Measurements from ENCODE around the gene MAB21L4.

The MAB21L4 gene

GRCh38 chr2:240877460-240878340 lies 18.3 kb downstream of the MAB21L4 start:
- H3K27ac ChIP-seq (ENCODE audit: low read depth, low read length): no peak overlapping the region
- no peaks in the 10 kb centered on the region for H3K9me3 ChIP-seq (ENCODE audit: control insufficient read depth in 5 of 5, low read length in 5 of 5)
- no peaks in the 10 kb centered on the region for H3K36me3 ChIP-seq (ENCODE audit: control insufficient read depth in 5 of 5, insufficient read depth in 5 of 5, low read length in 5 of 5)
- H3K27me3 ChIP-seq (ENCODE audit: control insufficient read depth in 5 of 5, insufficient read depth in 4 of 5, low read length in 5 of 5): no peaks in the 10 kb centered on the region
- peaks cover 2 to 39% (median 31%) of the 10 kb centered on the region in 5 donors for H3K4me1 ChIP-seq (ENCODE audit: control insufficient read depth in 5 of 5, insufficient read depth in 5 of 5, low read length in 5 of 5)
- no peak overlapping the region for H3K9ac ChIP-seq (ENCODE audit: low read length in 5 of 5)
- no peak overlapping the region for H3K4me3 ChIP-seq (ENCODE audit: low read depth in 1 of 5, low read length in 5 of 5)

GRCh38 chr2:240876475-240877251 lies 19.3 kb downstream of the MAB21L4 start:
- H3K9me3 ChIP-seq (ENCODE audit: control insufficient read depth in 5 of 5, low read length in 5 of 5): no peaks in the 10 kb centered on the region
- H3K4me1 ChIP-seq (ENCODE audit: control insufficient read depth in 5 of 5, insufficient read depth in 5 of 5, low read length in 5 of 5): peaks cover 4 to 50% (median 36%) of the 10 kb centered on the region in 5 donors
- H3K27ac ChIP-seq (ENCODE audit: low read depth, low read length): no peak overlapping the region
- H3K27me3 ChIP-seq (ENCODE audit: control insufficient read depth in 5 of 5, insufficient read depth in 4 of 5, low read length in 5 of 5): no peaks in the 10 kb centered on the region
- peak overlapping the region in 1 of 5 donors; percentile 20 for H3K9ac ChIP-seq (ENCODE audit: low read length in 5 of 5)
- H3K36me3 ChIP-seq (ENCODE audit: control insufficient read depth in 5 of 5, insufficient read depth in 5 of 5, low read length in 5 of 5): no peaks in the 10 kb centered on the region
- no peak overlapping the region for H3K4me3 ChIP-seq (ENCODE audit: low read depth in 1 of 5, low read length in 5 of 5)

- H3K27ac ChIP-seq (ENCODE audit: low read depth, low read length): no peak overlapping the region
- no peaks in the 10 kb centered on the region for H3K27me3 ChIP-seq (ENCODE audit: control insufficient read depth in 5 of 5, insufficient read depth in 4 of 5, low read length in 5 of 5)
- H3K9me3 ChIP-seq (ENCODE audit: control insufficient read depth in 5 of 5, low read length in 5 of 5): no peaks in the 10 kb centered on the region
- H3K4me1 ChIP-seq (ENCODE audit: control insufficient read depth in 5 of 5, insufficient read depth in 5 of 5, low read length in 5 of 5): peaks cover 4 to 54% (median 41%) of the 10 kb centered on the region in 5 donors
- H3K36me3 ChIP-seq (ENCODE audit: control insufficient read depth in 5 of 5, insufficient read depth in 5 of 5, low read length in 5 of 5): no peaks in the 10 kb centered on the region
- H3K4me3 ChIP-seq (ENCODE audit: low read depth in 1 of 5, low read length in 5 of 5): no peak overlapping the region
- H3K9ac ChIP-seq (ENCODE audit: low read length in 5 of 5): no peak overlapping the region
These were observed 19.9 kb downstream of the MAB21L4 start for GRCh38 chr2:240876035-240876474.

GRCh38 chr2:240875228-240876034 lies 20.5 kb downstream of the MAB21L4 start:
- no peak overlapping the region for H3K27ac ChIP-seq (ENCODE audit: low read depth, low read length)
- no peak overlapping the region for H3K9ac ChIP-seq (ENCODE audit: low read length in 5 of 5)
- H3K27me3 ChIP-seq (ENCODE audit: control insufficient read depth in 5 of 5, insufficient read depth in 4 of 5, low read length in 5 of 5): no peaks in the 10 kb centered on the region
- peaks cover 4 to 54% (median 41%) of the 10 kb centered on the region in 5 donors for H3K4me1 ChIP-seq (ENCODE audit: control insufficient read depth in 5 of 5, insufficient read depth in 5 of 5, low read length in 5 of 5)
- H3K36me3 ChIP-seq (ENCODE audit: control insufficient read depth in 5 of 5, insufficient read depth in 5 of 5, low read length in 5 of 5): no peaks in the 10 kb centered on the region
- no peak overlapping the region for H3K4me3 ChIP-seq (ENCODE audit: low read depth in 1 of 5, low read length in 5 of 5)
- no peaks in the 10 kb centered on the region for H3K9me3 ChIP-seq (ENCODE audit: control insufficient read depth in 5 of 5, low read length in 5 of 5)

GRCh38 chr2:240874715-240875227 lies 21.2 kb downstream of the MAB21L4 start:
- H3K4me3 ChIP-seq (ENCODE audit: low read depth in 1 of 5, low read length in 5 of 5): no peak overlapping the region
- H3K27ac ChIP-seq (ENCODE audit: low read depth, low read length): no peak overlapping the region
- no peaks in the 10 kb centered on the region for H3K27me3 ChIP-seq (ENCODE audit: control insufficient read depth in 5 of 5, insufficient read depth in 4 of 5, low read length in 5 of 5)
- H3K9me3 ChIP-seq (ENCODE audit: control insufficient read depth in 5 of 5, low read length in 5 of 5): no peaks in the 10 kb centered on the region
- no peaks in the 10 kb centered on the region for H3K36me3 ChIP-seq (ENCODE audit: control insufficient read depth in 5 of 5, insufficient read depth in 5 of 5, low read length in 5 of 5)
- H3K4me1 ChIP-seq (ENCODE audit: control insufficient read depth in 5 of 5, insufficient read depth in 5 of 5, low read length in 5 of 5): peaks cover 4 to 54% (median 41%) of the 10 kb centered on the region in 5 donors
- H3K9ac ChIP-seq (ENCODE audit: low read length in 5 of 5): no peak overlapping the region

- Histone ChIP-seq H3K4me1 (ENCODE audit: control insufficient read depth in 5 of 5, insufficient read depth in 5 of 5, low read length in 5 of 5) (peaks cover 4 to 54% (median 41%) of the 10 kb centered on the region in 5 donors), H3K9ac (ENCODE audit: low read length in 5 of 5) (peak overlapping the region in 1 of 5 donors; percentile 22), H3K27ac (ENCODE audit: low read depth, low read length) (no peak overlapping the region)
These were observed 21.9 kb downstream of the MAB21L4 start for GRCh38 chr2:240873805-240874714.

GRCh38 chr2:240873098-240873788 lies 22.7 kb downstream of the MAB21L4 start:
- Histone ChIP-seq H3K4me1 (ENCODE audit: control insufficient read depth in 5 of 5, insufficient read depth in 5 of 5, low read length in 5 of 5) (peaks cover 4 to 58% (median 41%) of the 10 kb centered on the region in 5 donors), H3K27me3 (ENCODE audit: control insufficient read depth in 5 of 5, insufficient read depth in 4 of 5, low read length in 5 of 5) (no peaks in the 10 kb centered on the region), H3K9me3 (ENCODE audit: control insufficient read depth in 5 of 5, low read length in 5 of 5) (no peaks in the 10 kb centered on the region)

More at GRCh38 chr2:240873805-240874714, 21.9 kb downstream of the MAB21L4 start:
- H3K4me3 ChIP-seq (ENCODE audit: low read depth in 1 of 5, low read length in 5 of 5): no peak overlapping the region
- H3K9me3 ChIP-seq (ENCODE audit: control insufficient read depth in 5 of 5, low read length in 5 of 5): no peaks in the 10 kb centered on the region
- no peaks in the 10 kb centered on the region for H3K36me3 ChIP-seq (ENCODE audit: control insufficient read depth in 5 of 5, insufficient read depth in 5 of 5, low read length in 5 of 5)
- no peaks in the 10 kb centered on the region for H3K27me3 ChIP-seq (ENCODE audit: control insufficient read depth in 5 of 5, insufficient read depth in 4 of 5, low read length in 5 of 5)

GRCh38 chr2:240872317-240873097 lies 23.4 kb downstream of the MAB21L4 start:
- H3K9me3 ChIP-seq (ENCODE audit: control insufficient read depth in 5 of 5, low read length in 5 of 5): no peaks in the 10 kb centered on the region
- peaks cover 4 to 58% (median 41%) of the 10 kb centered on the region in 5 donors for H3K4me1 ChIP-seq (ENCODE audit: control insufficient read depth in 5 of 5, insufficient read depth in 5 of 5, low read length in 5 of 5)
- no peak overlapping the region for H3K27ac ChIP-seq (ENCODE audit: low read depth, low read length)
- peak overlapping the region in 2 of 5 donors; percentile 13 to 18 for H3K4me3 ChIP-seq (ENCODE audit: low read depth in 1 of 5, low read length in 5 of 5)
- no peaks in the 10 kb centered on the region for H3K27me3 ChIP-seq (ENCODE audit: control insufficient read depth in 5 of 5, insufficient read depth in 4 of 5, low read length in 5 of 5)
- H3K36me3 ChIP-seq (ENCODE audit: control insufficient read depth in 5 of 5, insufficient read depth in 5 of 5, low read length in 5 of 5): no peaks in the 10 kb centered on the region
- H3K9ac ChIP-seq (ENCODE audit: low read length in 5 of 5): no peak overlapping the region

More at GRCh38 chr2:240873098-240873788, 22.7 kb downstream of the MAB21L4 start:
- H3K4me3 ChIP-seq (ENCODE audit: low read depth in 1 of 5, low read length in 5 of 5): no peak overlapping the region
- H3K36me3 ChIP-seq (ENCODE audit: control insufficient read depth in 5 of 5, insufficient read depth in 5 of 5, low read length in 5 of 5): no peaks in the 10 kb centered on the region
- H3K27ac ChIP-seq (ENCODE audit: low read depth, low read length): no peak overlapping the region
- peak overlapping the region in 1 of 5 donors; percentile 22 for H3K9ac ChIP-seq (ENCODE audit: low read length in 5 of 5)

Data from subcutaneous abdominal adipose tissue (tissue), 5 donors.